ENCODE data around the gene PET100. TPM values are rescaled to one million over a fixed set of nuclear protein-coding genes. Genes with fewer than 3 reads are reported as not detected.

The PET100 gene
- total and polyA plus RNA-seq, 2 donors, result 17.5 to 61.8 TPM

GRCh38 chr19:7618771-7619510, 10.7 kb upstream of the PET100 start:
- no peak for DNase-seq (ENCODE audit: extremely low spot score)
- 64% methylated on average over 21 of the region's 21 CpGs for WGBS
- no peaks in the 10 kb centered on the region for H3K4me1 ChIP-seq (ENCODE audit: insufficient read depth)
- peaks cover 4% of the 10 kb centered on the region for H3K36me3 ChIP-seq (ENCODE audit: insufficient read depth)
- H3K4me3 ChIP-seq (ENCODE audit: low read depth, low read length), result no peak overlapping the region
- H3K27ac ChIP-seq (ENCODE audit: low read depth), result peak overlapping the region; percentile 87

- no peak for DNase-seq (ENCODE audit: extremely low spot score)
- 88% methylated on average over 48 of the region's 48 CpGs for WGBS
- no peaks in the 10 kb centered on the region for H3K4me1 ChIP-seq (ENCODE audit: insufficient read depth)
- H3K4me3 ChIP-seq (ENCODE audit: low read depth, low read length), result no peak overlapping the region
- peak overlapping the region; percentile 69 for H3K27ac ChIP-seq (ENCODE audit: low read depth)
- H3K36me3 ChIP-seq (ENCODE audit: insufficient read depth), result peaks cover 4% of the 10 kb centered on the region
Observed at GRCh38 chr19:7619671-7620441, 9.7 kb upstream of the PET100 start.

GRCh38 chr19:7620442-7621412, 8.9 kb upstream of the PET100 start:
- H3K36me3 ChIP-seq (ENCODE audit: insufficient read depth), result peaks cover 4% of the 10 kb centered on the region
- no peak for DNase-seq (ENCODE audit: extremely low spot score)
- H3K27ac ChIP-seq (ENCODE audit: low read depth), result no peak overlapping the region
- no peaks in the 10 kb centered on the region for H3K4me1 ChIP-seq (ENCODE audit: insufficient read depth)
- 94% methylated on average over 57 of the region's 57 CpGs for WGBS
- no peak overlapping the region for H3K4me3 ChIP-seq (ENCODE audit: low read depth, low read length)

GRCh38 chr19:7622933-7623685, 6.5 kb upstream of the PET100 start:
- Histone ChIP-seq H3K4me3 (ENCODE audit: low read depth, low read length) (no peak overlapping the region), H3K36me3 (ENCODE audit: insufficient read depth) (peaks cover 4% of the 10 kb centered on the region), H3K4me1 (ENCODE audit: insufficient read depth) (no peaks in the 10 kb centered on the region), H3K27ac (ENCODE audit: low read depth) (no peak overlapping the region)
- WGBS, result 86% methylated on average over 16 of the region's 16 CpGs
- no peak for DNase-seq (ENCODE audit: extremely low spot score)

- DNase-seq (ENCODE audit: extremely low spot score), result no peak
- H3K27ac ChIP-seq (ENCODE audit: low read depth), result no peak overlapping the region
- H3K4me3 ChIP-seq (ENCODE audit: low read depth, low read length), result no peak overlapping the region
- 93% methylated on average over 39 of the region's 39 CpGs for WGBS
- H3K4me1 ChIP-seq (ENCODE audit: insufficient read depth), result no peaks in the 10 kb centered on the region
- H3K36me3 ChIP-seq (ENCODE audit: insufficient read depth), result peaks cover 4% of the 10 kb centered on the region
Observed at GRCh38 chr19:7623725-7624603, 5.6 kb upstream of the PET100 start.

- Histone ChIP-seq H3K36me3 (ENCODE audit: insufficient read depth) (peaks cover 4% of the 10 kb centered on the region), H3K27ac (ENCODE audit: low read depth) (no peak overlapping the region), H3K4me3 (ENCODE audit: low read depth, low read length) (no peak overlapping the region), H3K4me1 (ENCODE audit: insufficient read depth) (no peaks in the 10 kb centered on the region)
- WGBS, result 93% methylated on average over 17 of the region's 17 CpGs
- no peak for DNase-seq (ENCODE audit: extremely low spot score)
Observed at GRCh38 chr19:7624810-7625209, 4.8 kb upstream of the PET100 start.

GRCh38 chr19:7625763-7626372, 3.7 kb upstream of the PET100 start:
- no peak for DNase-seq (ENCODE audit: extremely low spot score)
- no peak overlapping the region for H3K27ac ChIP-seq (ENCODE audit: low read depth)
- peaks cover 4% of the 10 kb centered on the region for H3K36me3 ChIP-seq (ENCODE audit: insufficient read depth)
- no peak overlapping the region for H3K4me3 ChIP-seq (ENCODE audit: low read depth, low read length)
- 97% methylated on average over 34 of the region's 34 CpGs for WGBS
- H3K4me1 ChIP-seq (ENCODE audit: insufficient read depth), result no peaks in the 10 kb centered on the region

- Histone ChIP-seq H3K27ac (ENCODE audit: low read depth) (no peak overlapping the region), H3K4me3 (ENCODE audit: low read depth, low read length) (no peak overlapping the region), H3K4me1 (ENCODE audit: insufficient read depth) (no peaks in the 10 kb centered on the region), H3K36me3 (ENCODE audit: insufficient read depth) (peaks cover 2% of the 10 kb centered on the region)
- no peak for DNase-seq (ENCODE audit: extremely low spot score)
- 97% methylated on average over 24 of the region's 24 CpGs for WGBS
Observed at GRCh38 chr19:7627166-7627565, 2.4 kb upstream of the PET100 start.

- Histone ChIP-seq H3K36me3 (ENCODE audit: insufficient read depth) (no peaks in the 10 kb centered on the region), H3K27ac (ENCODE audit: low read depth) (peak overlapping the region; percentile 73), H3K4me3 (ENCODE audit: low read depth, low read length) (peak overlapping the region; percentile 87), H3K4me1 (ENCODE audit: insufficient read depth) (no peaks in the 10 kb centered on the region)
- no peak for DNase-seq (ENCODE audit: extremely low spot score)
- WGBS, result 4% methylated on average over 15 of the region's 15 CpGs
Observed at GRCh38 chr19:7628589-7629311, 843 bp upstream of the PET100 start.

- 92% methylated on average over 12 of the region's 12 CpGs for WGBS
- H3K4me3 ChIP-seq (ENCODE audit: low read depth, low read length), result no peak overlapping the region
- H3K36me3 ChIP-seq (ENCODE audit: insufficient read depth), result no peaks in the 10 kb centered on the region
- no peaks in the 10 kb centered on the region for H3K4me1 ChIP-seq (ENCODE audit: insufficient read depth)
- no peak for DNase-seq (ENCODE audit: extremely low spot score)
- no peak overlapping the region for H3K27ac ChIP-seq (ENCODE audit: low read depth)
Observed at GRCh38 chr19:7631577-7631976, 2.0 kb downstream of the PET100 start.

GRCh38 chr19:7632340-7633203, 3.0 kb downstream of the PET100 start:
- Histone ChIP-seq H3K4me3 (ENCODE audit: low read depth, low read length) (no peak overlapping the region), H3K36me3 (ENCODE audit: insufficient read depth) (no peaks in the 10 kb centered on the region), H3K27ac (ENCODE audit: low read depth) (no peak overlapping the region), H3K4me1 (ENCODE audit: insufficient read depth) (no peaks in the 10 kb centered on the region)
- WGBS, result 92% methylated on average over 40 of the region's 40 CpGs
- DNase-seq (ENCODE audit: extremely low spot score), result no peak
